Left forelimb (tissue), 1 donor: ENCODE results near the gene SOWAHB.

Experiments used
- DNase-seq: peaks from one replicate; pipeline ENCODE4 v3.0.0-alpha.2; 2018; ENCODE audit warnings: low spot score

SOWAHB gene

GRCh38 chr4:76854858-76855257 is 43.1 kb downstream of the SOWAHB start:
- DNase-seq, result no peak

- DNase-seq, result no peak
Observed at GRCh38 chr4:76851375-76851774, 46.6 kb downstream of the SOWAHB start.

DNA sequence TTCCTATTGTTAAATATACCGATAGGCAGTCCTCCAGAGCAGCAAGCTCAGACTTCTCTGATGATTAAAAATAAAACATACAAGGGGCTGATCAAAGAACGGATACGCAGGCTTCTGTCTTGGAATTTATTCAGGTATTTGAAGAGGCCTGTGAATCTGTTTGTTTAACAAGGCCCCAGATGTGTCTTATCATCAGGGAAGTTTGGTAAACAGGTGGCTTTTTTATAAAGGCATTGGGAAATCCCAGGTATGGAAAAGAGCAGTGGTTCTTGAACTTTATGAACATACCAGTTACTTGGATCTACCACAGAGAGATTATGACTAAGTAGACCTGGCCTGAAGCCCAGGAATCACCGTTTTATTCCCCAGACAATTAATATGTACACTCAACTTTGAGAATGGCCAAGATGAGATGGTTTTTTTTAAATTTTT is 47.9 kb downstream of the SOWAHB start:
- DNase-seq, result no peak
